AG04450 (cell line): Measurements from ENCODE around the gene MRGPRD. TPM values are rescaled to one million over a fixed set of nuclear protein-coding genes. Genes with fewer than 3 reads are reported as not detected.

ENCODE experiments used
- CTCF ChIA-PET: fragments of 300-600, 350-600 bp; formaldehyde crosslinking; extraction: SDS; loops from one replicate; lab custom pipeline; 2022; ENCODE audit warnings: antibody characterized with exemption, inconsistent platforms; lab: Charles Lee
- POLR2A ChIA-PET: fragments of 350-600 bp; formaldehyde crosslinking; extraction: SDS; loops from one replicate; lab custom pipeline; 2021; ENCODE audit warnings: antibody characterized with exemption, inconsistent platforms; lab: Yijun Ruan, JAX
- DNase-seq: peaks from one replicate; pipeline ENCODE4 v3.0.0-alpha.2; 2011; ENCODE audit warnings: low read depth, low spot score
- H3K27ac ChIP-seq: one replicate; pipeline ENCODE4 v1.5.1; 2012; ENCODE audit warnings: low read depth, low read length, control low read depth
- H3K27me3 ChIP-seq: one replicate; pipeline ENCODE4 v1.6.0; 2012; ENCODE audit warnings: low read length; ENCODE audit not compliant: control insufficient read depth, insufficient read depth
- H3K4me3 ChIP-seq: 2 replicates; pipeline ENCODE4 v1.5.1; 2011; ENCODE audit warnings: mild to moderate bottlenecking, low read depth, low read length, control low read depth
- H3K9me3 ChIP-seq: 2 replicates; pipeline ENCODE4 v1.5.1; 2012; ENCODE audit warnings: low read length; ENCODE audit not compliant: control insufficient read depth, insufficient read depth
- CTCF ChIP-seq: IDR thresholded peaks from 2 replicates; pipeline ENCODE4 v1.5.1; 2011; ENCODE audit warnings: low read depth, low read length, control low read depth, inconsistent platforms
- polyA plus RNA-seq: library from polyadenylated mRNA; depleted of rRNA; stranded (reverse); fragments of >200 nt; gene quantifications from 2 replicates; pipeline ENCODE4 v1.2.3, GENCODE V29; 2011

MRGPRD gene
- polyA plus RNA-seq, 1 experiment = not detected

DNA sequence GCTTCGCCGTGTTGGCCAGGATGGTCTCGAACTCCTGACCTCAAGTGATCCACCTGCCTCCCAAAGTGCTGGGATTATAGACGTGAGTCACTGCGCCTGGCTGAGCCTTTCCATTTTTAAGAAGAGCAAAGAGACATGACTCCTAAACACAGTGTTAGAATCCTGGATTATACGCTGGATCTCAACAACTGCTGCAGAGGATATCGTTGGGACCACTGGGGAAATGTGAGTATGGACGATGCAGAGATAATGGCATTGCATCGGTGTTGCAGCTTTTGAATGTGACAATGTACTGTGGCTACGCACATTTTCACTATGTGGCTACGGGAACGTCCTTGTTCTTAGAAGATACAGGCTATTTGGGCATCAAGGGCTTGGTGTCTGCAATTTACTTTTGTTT lies 26.0 kb upstream of the MRGPRD start:
- Histone ChIP-seq H3K4me3 (no peak overlapping the region), H3K27me3 (no peaks in the 10 kb centered on the region), H3K9me3 (no peaks in the 10 kb centered on the region; the same call in 1 of the 2 replicates), H3K27ac (no peak overlapping the region)
- no peak for TF ChIP-seq CTCF
- ChIA-PET POLR2A (no interaction called here), CTCF (no interaction called here)
- no peak for DNase-seq

GRCh38 chr11:69005631-69006368 lies 25.0 kb upstream of the MRGPRD start:
- Histone ChIP-seq H3K9me3 (no peaks in the 10 kb centered on the region; the same call in 1 of the 2 replicates), H3K27me3 (no peaks in the 10 kb centered on the region), H3K4me3 (no peak overlapping the region), H3K27ac (no peak overlapping the region)
- DNase-seq = no peak
- TF ChIP-seq CTCF = no peak
- ChIA-PET CTCF (no interaction called here), POLR2A (no interaction called here)

GRCh38 chr11:69005183-69005630 lies 24.4 kb upstream of the MRGPRD start:
- Histone ChIP-seq H3K27me3 (no peaks in the 10 kb centered on the region), H3K4me3 (no peak overlapping the region), H3K9me3 (no peaks in the 10 kb centered on the region; the same call in 1 of the 2 replicates), H3K27ac (no peak overlapping the region)
- CTCF ChIA-PET = no interaction called here
- no peak for DNase-seq
- POLR2A ChIA-PET = no interaction called here
- no peak for TF ChIP-seq CTCF

DNA sequence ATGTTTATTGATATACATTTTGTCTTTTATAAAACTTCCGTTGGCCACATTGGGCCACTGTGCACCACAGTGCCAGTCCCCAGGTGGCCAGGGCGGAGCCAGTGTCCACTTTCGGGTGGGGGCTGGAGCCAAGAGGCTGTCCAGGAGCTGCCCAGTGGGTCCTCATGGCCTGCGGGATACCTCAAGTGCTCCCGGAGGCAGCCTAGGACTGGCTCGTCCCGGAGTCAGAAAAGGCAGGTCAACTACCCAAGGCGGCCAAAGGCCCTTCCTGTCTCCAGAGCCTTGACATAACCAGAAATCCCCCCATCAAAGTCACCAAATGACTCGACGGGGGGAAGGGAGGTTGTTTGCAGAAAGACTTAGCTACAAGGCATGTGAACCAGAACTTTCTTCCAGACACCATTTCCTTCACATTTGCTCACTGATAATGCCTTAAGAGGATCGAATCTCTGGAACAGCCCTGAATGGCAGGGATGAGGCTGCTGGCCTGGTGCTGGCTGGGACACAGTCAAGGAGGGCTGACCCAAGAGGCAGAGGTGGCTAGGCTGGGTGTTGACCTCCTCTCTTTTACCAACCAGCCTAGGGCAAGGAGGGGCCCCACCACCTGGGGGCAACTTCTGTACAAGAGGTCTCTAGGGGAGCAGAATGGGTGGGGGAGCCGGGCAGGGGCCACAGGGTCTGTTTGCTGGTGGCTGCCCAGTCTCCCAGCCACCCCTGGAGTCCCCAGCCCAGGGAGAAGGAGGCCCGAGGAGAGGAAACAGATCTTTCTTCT lies 23.8 kb upstream of the MRGPRD start:
- H3K4me3 ChIP-seq = no peak overlapping the region
- ChIA-PET POLR2A (no interaction called here), CTCF (no interaction called here)
- no peak for TF ChIP-seq CTCF
- H3K27ac ChIP-seq = no peak overlapping the region
- H3K9me3 ChIP-seq = no peaks in the 10 kb centered on the region; the same call in 1 of the 2 replicates
- H3K27me3 ChIP-seq = no peaks in the 10 kb centered on the region
- no peak for DNase-seq

DNA sequence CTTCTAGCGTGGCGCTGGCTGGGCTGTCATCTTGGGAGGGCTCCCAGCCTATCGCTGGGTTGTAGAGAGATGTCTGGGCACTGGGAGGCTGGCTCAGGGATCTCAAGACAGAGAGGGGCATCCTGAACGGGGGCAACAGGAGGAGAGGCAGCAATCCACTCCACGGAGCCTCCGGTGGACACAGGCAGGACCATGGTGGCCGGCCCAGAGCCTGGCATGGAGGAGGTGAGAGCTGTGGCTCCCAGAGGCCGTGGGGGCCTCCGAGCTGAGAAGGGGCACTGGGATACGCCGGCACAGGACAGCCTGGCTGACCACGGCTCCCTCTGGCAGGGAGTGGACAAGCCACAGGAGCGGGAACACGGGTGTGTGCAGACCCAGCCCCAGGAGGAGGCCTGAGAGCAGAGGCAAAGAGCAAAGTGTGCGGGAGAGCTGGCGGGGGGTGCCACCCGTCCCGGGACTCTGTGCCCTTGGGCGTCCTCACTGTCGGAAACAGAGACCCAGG lies 23.1 kb upstream of the MRGPRD start:
- CTCF ChIA-PET = no interaction called here
- Histone ChIP-seq H3K4me3 (no peak overlapping the region), H3K27me3 (no peaks in the 10 kb centered on the region), H3K27ac (no peak overlapping the region), H3K9me3 (no peaks in the 10 kb centered on the region; the same call in 1 of the 2 replicates)
- POLR2A ChIA-PET = interaction anchor here (0.6 kb wide), 1 partner anchor 1150 kb away, joined by 8 read pairs; no protein-coding TSS in a partner anchor
- DNase-seq = no peak
- TF ChIP-seq CTCF = no peak
